Transverse colon (tissue), 4 donors: ENCODE results near the gene FA2H. TPM values are rescaled to one million over a fixed set of nuclear protein-coding genes. Genes with fewer than 3 reads are reported as not detected.

Experiments
- DNase-seq: peaks from one replicate; pipeline ENCODE4 v3.0.0-alpha.2; 2019
- H3K27ac ChIP-seq, 4 donors: fragments of 200-600 bp; sonication (generic); 2 replicates each; pipeline ENCODE4 v1.5.1; 2016 to 2018; ENCODE audit warnings: inconsistent platforms in 4 of 4
- H3K27me3 ChIP-seq: fragments of 200-600 bp; sonication (generic); 2 replicates; pipeline ENCODE4 v1.5.1; 2017; ENCODE audit warnings: inconsistent platforms
- H3K36me3 ChIP-seq, 4 donors: fragments of 200-600 bp; sonication (generic); 2 replicates each; pipeline ENCODE4 v1.5.1; 2017 to 2019; ENCODE audit warnings: inconsistent platforms in 4 of 4
- H3K4me1 ChIP-seq, 4 donors: fragments of 200-600 bp; sonication (generic); 2 replicates each; pipeline ENCODE4 v1.5.1; 2017 to 2020; ENCODE audit warnings: inconsistent platforms in 4 of 4
- H3K4me3 ChIP-seq, 4 donors: fragments of 200-600 bp; sonication (generic); 1 replicate in 1 of 4; 2 replicates in 3 of 4; pipeline versions ENCODE4 v1.5.1 to v1.6.1; 2017 to 2019; ENCODE audit warnings: inconsistent platforms in 4 of 4
- H3K9me3 ChIP-seq, 2 donors: fragments of 200-600 bp; sonication (generic); 2 replicates each; pipeline ENCODE4 v1.5.1; 2017 to 2019; ENCODE audit warnings: inconsistent platforms in 2 of 2
- EP300 ChIP-seq: sonication (generic); formaldehyde crosslinking; IDR thresholded peaks from one replicate; pipeline ENCODE4 v1.6.1; 2017; ENCODE audit warnings: antibody characterized with exemption, low read depth
- POLR2A ChIP-seq: fragments of 450-650 bp; IDR thresholded peaks from one replicate; pipeline ENCODE4 v1.6.1; 2016; ENCODE audit warnings: antibody characterized with exemption, mild to moderate bottlenecking, moderate library complexity
- POLR2AphosphoS5 ChIP-seq, 3 donors: sonication (generic); formaldehyde crosslinking; IDR thresholded peaks; one replicate each; pipeline ENCODE4 v1.6.1; 2016; ENCODE audit warnings: antibody characterized with exemption in 3 of 3
- WGBS, 2 donors: methylation state at CpG; one replicate each; pipeline ENCODE4 v1.1.5; 2018; ENCODE audit warnings: low coverage in 1 of 2; 5-methylcytosine and 5-hydroxymethylcytosine counted together
- in situ Hi-C, 4 donors: fragments of 200-750 bp; cut with MboI; loops; one replicate each; pipeline versions ENCODE4 v1.15.0 to v1.15.1; 2017; ENCODE audit warnings: low sequenced_read_pairs in 3 of 4, low pct_ligation_motif_present in 1 of 4, low pct_unique_long_range_greater_than_20kb in 1 of 4
- intact Hi-C: fragments of 100-400 bp; cut with DNase I; formaldehyde crosslinking; loops from one replicate; pipeline ENCODE4 v1.15.1; 2023; ENCODE audit warnings: low total_unique reads
- total RNA-seq, 4 donors: library from RNA; depleted of rRNA; stranded (reverse); fragments of >200 nt; gene quantifications; one replicate each; pipeline ENCODE4 v1.1.0, GENCODE V29; 2016
- TF ChIP-seq, protein P1 (sequence below), 5 experiments: fragments of 200-600 bp in 3 of 5; fragments of 450-650 bp in 2 of 5; sonication (generic) in 3 of 5; IDR thresholded peaks; 1 replicate in 2 of 5; 2 replicates in 3 of 5; pipeline ENCODE4 v1.5.1; 2016 to 2017; ENCODE audit warnings: antibody characterized with exemption in 5 of 5, inconsistent platforms in 3 of 5, mild to moderate bottlenecking in 2 of 5, moderate library complexity in 1 of 5

The FA2H gene
- total RNA-seq, 4 donors from 2014 or later = 20.1 to 80.8 (median 36.8) TPM

DNA sequence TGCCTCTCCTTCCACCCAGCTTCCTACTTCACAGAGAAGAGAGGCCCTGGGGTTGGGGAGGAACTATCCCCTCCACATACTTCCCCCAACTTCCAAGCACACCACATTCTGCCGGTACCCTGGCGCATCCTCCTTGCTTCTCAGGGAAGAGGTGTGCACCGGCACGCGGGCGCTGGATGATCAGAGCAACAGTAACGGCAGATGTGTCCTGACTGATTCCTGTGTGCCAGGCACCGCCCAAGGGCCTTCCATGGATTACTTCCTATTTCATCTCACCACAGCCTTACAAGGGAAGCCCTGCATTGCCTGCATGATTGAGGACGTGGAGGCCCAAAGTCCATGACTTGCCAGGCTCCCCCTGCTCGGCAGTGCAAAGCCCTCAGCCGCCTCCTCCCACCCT, 52.9 kb downstream of the FA2H start:
- no peak for DNase-seq
- Histone ChIP-seq H3K9me3 (no peaks in the 10 kb centered on the region), H3K36me3 (no peaks in the 10 kb centered on the region), H3K27me3 (no peaks in the 10 kb centered on the region), H3K27ac (no peak overlapping the region), H3K4me3 (no peak overlapping the region), H3K4me1 (peaks cover 0 to 15% (median 0%) of the 10 kb centered on the region in 4 donors)
- in situ Hi-C loops (loop anchor here in 3 of 4 donors (25.0 kb wide), 2 partner anchors 141 to 391 kb away; partner anchors contain the start of gene LDHD (in 1 of the 3)), intact Hi-C loops (loop anchor here (10.0 kb wide), 1 partner anchor 63 kb away; no protein-coding TSS in a partner anchor)
- 93 to 94% methylated on average over 2 to 11 of the region's 11 CpGs for WGBS, 2 donors
- TF ChIP-seq, protein P1, sequence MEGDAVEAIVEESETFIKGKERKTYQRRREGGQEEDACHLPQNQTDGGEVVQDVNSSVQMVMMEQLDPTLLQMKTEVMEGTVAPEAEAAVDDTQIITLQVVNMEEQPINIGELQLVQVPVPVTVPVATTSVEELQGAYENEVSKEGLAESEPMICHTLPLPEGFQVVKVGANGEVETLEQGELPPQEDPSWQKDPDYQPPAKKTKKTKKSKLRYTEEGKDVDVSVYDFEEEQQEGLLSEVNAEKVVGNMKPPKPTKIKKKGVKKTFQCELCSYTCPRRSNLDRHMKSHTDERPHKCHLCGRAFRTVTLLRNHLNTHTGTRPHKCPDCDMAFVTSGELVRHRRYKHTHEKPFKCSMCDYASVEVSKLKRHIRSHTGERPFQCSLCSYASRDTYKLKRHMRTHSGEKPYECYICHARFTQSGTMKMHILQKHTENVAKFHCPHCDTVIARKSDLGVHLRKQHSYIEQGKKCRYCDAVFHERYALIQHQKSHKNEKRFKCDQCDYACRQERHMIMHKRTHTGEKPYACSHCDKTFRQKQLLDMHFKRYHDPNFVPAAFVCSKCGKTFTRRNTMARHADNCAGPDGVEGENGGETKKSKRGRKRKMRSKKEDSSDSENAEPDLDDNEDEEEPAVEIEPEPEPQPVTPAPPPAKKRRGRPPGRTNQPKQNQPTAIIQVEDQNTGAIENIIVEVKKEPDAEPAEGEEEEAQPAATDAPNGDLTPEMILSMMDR (IDR thresholded peaks at IDR 0.05) = no peak
- TF ChIP-seq POLR2AphosphoS5 (IDR thresholded peaks at IDR 0.05) = no peak
- no peak for TF ChIP-seq POLR2A
- no peak for TF ChIP-seq EP300

GRCh38 chr16:74720579-74720978, 54.0 kb downstream of the FA2H start:
- Histone ChIP-seq H3K27ac (no peak overlapping the region), H3K27me3 (no peaks in the 10 kb centered on the region), H3K36me3 (no peaks in the 10 kb centered on the region), H3K9me3 (no peaks in the 10 kb centered on the region), H3K4me1 (peaks cover 0 to 5% (median 0%) of the 10 kb centered on the region in 4 donors), H3K4me3 (no peak overlapping the region)
- 36 to 43% methylated on average over 5 of the region's 5 CpGs for WGBS, 2 donors
- in situ Hi-C loops (loop anchor here in 3 of 4 donors (25.0 kb wide), 2 partner anchors 142 to 392 kb away; partner anchors contain the start of gene LDHD (in 1 of the 3)), intact Hi-C loops (loop anchor here (10.0 kb wide), 1 partner anchor 64 kb away; no protein-coding TSS in a partner anchor)
- TF ChIP-seq EP300 (no peak), POLR2A (no peak), POLR2AphosphoS5 (IDR thresholded peaks at IDR 0.05) (no peak)
- TF ChIP-seq, protein P1 (IDR thresholded peaks at IDR 0.05) = no peak
- no peak for DNase-seq

DNA sequence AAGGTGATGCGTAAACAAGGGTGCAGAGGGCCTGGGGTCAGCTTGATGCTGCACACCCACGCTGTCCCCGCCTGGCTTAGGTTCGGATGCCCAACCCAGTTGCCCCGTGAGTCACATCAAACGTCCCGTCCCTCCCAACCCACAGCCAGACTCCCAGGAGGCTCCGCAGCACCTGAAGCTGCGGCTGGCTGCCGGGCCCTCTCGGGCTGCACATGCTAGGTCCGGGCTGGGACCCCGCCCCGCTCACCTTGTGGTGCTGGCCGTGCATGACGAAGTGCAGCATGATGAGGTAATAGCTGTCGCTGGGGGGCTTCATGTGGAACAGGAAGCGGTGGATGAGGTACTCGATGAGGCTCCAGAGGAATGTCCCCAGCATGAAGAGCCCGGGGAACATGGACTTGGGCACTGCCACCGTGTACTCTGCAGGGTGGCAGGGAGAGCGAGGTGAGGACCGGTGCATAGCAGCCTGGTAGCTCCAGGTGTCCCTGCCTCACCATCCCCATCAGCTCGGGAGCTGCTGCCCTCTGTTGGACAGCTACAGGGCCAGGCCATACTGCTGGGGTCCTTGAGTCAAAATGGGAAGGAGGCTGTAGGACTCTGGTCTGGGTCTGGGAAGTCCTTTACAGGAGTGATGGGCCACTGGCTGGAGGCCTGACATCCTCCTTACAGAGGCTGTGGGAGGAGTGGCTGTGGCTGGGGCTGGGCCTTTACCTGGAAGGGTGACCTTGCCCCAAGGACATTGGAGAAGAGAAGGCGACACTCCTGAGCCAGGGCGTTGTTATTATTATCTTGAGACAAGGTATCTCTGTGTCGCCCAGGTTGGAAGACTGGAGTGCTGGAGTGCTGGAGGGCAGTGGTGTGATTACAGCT, 55.6 kb downstream of the FA2H start:
- TF ChIP-seq, protein P1 (IDR thresholded peaks at IDR 0.05) = no peak
- no peak for TF ChIP-seq POLR2A
- no peak for TF ChIP-seq POLR2AphosphoS5 (IDR thresholded peaks at IDR 0.05)
- TF ChIP-seq EP300 = no peak
- H3K27me3 ChIP-seq = no peaks in the 10 kb centered on the region
- H3K4me3 ChIP-seq = no peak overlapping the region
- H3K36me3 ChIP-seq = no peaks in the 10 kb centered on the region
- in situ Hi-C loops (loop anchor here in 3 of 4 donors (10.0 to 25.0 kb wide), 3 partner anchors 143 to 393 kb away; partner anchors contain the start of gene LDHD (in 1 of the 3)), intact Hi-C loops (no loop called here)
- WGBS, 2 donors = 96 to 100% methylated on average over 1 to 27 of the region's 27 CpGs
- no peak overlapping the region for H3K27ac ChIP-seq
- H3K4me1 ChIP-seq = no peaks in the 10 kb centered on the region
- DNase-seq = no peak
- no peaks in the 10 kb centered on the region for H3K9me3 ChIP-seq

- Histone ChIP-seq H3K36me3 (no peaks in the 10 kb centered on the region), H3K27ac (no peak overlapping the region), H3K4me1 (no peaks in the 10 kb centered on the region), H3K4me3 (no peak overlapping the region), H3K9me3 (no peaks in the 10 kb centered on the region), H3K27me3 (no peaks in the 10 kb centered on the region)
- DNase-seq = no peak
- WGBS, 2 donors = 91% methylated on average over 13 of the region's 13 CpGs; no CpG with 5 or more reads in 1 of the 2 donors
- intact Hi-C loops (no loop called here), in situ Hi-C loops (loop anchor here in 3 of 4 donors (10.0 to 25.0 kb wide), 3 partner anchors 144 to 394 kb away; partner anchors contain the start of gene LDHD (in 1 of the 3))
- no peak for TF ChIP-seq POLR2A
- TF ChIP-seq, protein P1 (IDR thresholded peaks at IDR 0.05) = no peak
- no peak for TF ChIP-seq EP300
- no peak for TF ChIP-seq POLR2AphosphoS5 (IDR thresholded peaks at IDR 0.05)
These were observed 56.5 kb downstream of the FA2H start for GRCh38 chr16:74718140-74718539.
